Loucy (cell line): Measurements from ENCODE around the gene APBB1.

Experiments used
- CTCF ChIP-seq: fragments of 200-600 bp; sonication (generic); conservative IDR thresholded peaks from 2 replicates; pipeline ENCODE4 v1.5.1; 2014; ENCODE audit warnings: mild to moderate bottlenecking, antibody characterized with exemption, low read length
- EZH2phosphoT487 ChIP-seq: fragments of 200-600 bp; IDR thresholded peaks from 2 replicates; pipeline ENCODE4 v1.6.1; 2018; ENCODE audit warnings: antibody characterized with exemption, mild to moderate bottlenecking, moderate library complexity, borderline replicate concordance

GRCh38 chr11:6350486-6350885 lies 68.4 kb downstream of the APBB1 start:
- no peak for TF ChIP-seq CTCF
- TF ChIP-seq EZH2phosphoT487: no peak
